ENCODE measurements around the gene C1orf167.

The C1orf167 gene

DNA sequence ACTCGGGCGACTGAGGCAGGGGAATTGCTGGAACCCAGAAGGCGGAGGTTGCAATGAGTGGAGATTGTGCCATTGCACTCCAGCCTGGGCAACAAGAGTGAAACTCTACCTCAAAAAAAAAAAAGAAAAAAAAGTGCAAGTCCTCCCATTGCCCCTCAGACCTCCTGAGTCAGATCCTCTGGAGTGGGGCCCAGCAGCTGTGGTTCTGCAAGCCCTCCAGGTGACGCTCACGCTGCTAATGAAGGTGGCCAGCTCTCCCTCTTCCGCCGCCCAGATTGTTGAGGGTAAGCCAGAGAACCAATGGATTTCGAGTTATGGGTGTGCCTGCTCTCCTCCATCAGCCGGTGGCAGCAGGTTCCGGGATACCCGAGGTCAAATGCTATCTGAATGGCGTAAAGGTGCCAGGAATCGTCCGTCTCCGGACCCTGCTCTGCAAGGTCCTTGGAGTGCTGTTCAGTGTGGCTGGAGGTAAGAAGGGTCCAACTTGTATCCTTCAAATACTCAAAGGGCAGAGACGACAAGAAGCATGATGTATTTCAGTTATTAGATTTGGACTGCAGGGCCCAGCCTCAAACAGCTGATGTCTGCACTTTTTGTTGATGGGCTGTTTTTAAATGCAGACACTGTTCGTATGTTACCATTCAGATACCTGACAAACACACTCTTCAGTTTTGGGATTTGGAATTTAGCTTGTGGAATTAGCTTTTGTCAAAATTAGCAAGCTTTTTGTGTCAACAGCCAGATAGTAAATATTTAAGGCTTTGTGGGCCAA lies 61.6 kb downstream of the C1orf167 start:
- no peaks in the 10 kb centered on the region for H3F3A ChIP-seq (ENCODE audit: insufficient read depth)
- no peaks in the 10 kb centered on the region for H3K9me3 ChIP-seq (ENCODE audit: insufficient read depth, low read length)
- no peaks in the 10 kb centered on the region for H3K9me2 ChIP-seq (replicated peaks; ENCODE audit: insufficient read depth, low read length)
- no peak for TF ChIP-seq EZH2phosphoT487 (conservative IDR thresholded peaks at IDR 0.05; ENCODE audit: low read length)
- TF ChIP-seq, protein P1, sequence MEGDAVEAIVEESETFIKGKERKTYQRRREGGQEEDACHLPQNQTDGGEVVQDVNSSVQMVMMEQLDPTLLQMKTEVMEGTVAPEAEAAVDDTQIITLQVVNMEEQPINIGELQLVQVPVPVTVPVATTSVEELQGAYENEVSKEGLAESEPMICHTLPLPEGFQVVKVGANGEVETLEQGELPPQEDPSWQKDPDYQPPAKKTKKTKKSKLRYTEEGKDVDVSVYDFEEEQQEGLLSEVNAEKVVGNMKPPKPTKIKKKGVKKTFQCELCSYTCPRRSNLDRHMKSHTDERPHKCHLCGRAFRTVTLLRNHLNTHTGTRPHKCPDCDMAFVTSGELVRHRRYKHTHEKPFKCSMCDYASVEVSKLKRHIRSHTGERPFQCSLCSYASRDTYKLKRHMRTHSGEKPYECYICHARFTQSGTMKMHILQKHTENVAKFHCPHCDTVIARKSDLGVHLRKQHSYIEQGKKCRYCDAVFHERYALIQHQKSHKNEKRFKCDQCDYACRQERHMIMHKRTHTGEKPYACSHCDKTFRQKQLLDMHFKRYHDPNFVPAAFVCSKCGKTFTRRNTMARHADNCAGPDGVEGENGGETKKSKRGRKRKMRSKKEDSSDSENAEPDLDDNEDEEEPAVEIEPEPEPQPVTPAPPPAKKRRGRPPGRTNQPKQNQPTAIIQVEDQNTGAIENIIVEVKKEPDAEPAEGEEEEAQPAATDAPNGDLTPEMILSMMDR (IDR thresholded peaks at IDR 0.05; ENCODE audit: insufficient read depth, low read length, poor library complexity, severe bottlenecking): no peak
- no peak overlapping the region for H3K27ac ChIP-seq (ENCODE audit: low read depth, low read length)
- H3K27me3 ChIP-seq (ENCODE audit: low read length): no peaks in the 10 kb centered on the region
- no peak overlapping the region for H3K4me2 ChIP-seq (ENCODE audit: low read depth, low read length, poor library complexity, severe bottlenecking)
- H2AFZ ChIP-seq (ENCODE audit: low read depth, low read length, severe bottlenecking): no peak overlapping the region
- H3K79me2 ChIP-seq (ENCODE audit: insufficient read depth, low read length): no peaks in the 10 kb centered on the region
- H3K9ac ChIP-seq (ENCODE audit: low read length): no peak overlapping the region
- no peaks in the 10 kb centered on the region for H4K20me1 ChIP-seq (ENCODE audit: low read depth, low read length)
- no peak overlapping the region for H3K4me3 ChIP-seq (ENCODE audit: insufficient read depth, low read length, poor library complexity, severe bottlenecking)
- H3K36me3 ChIP-seq (ENCODE audit: low read length): peaks cover 6% of the 10 kb centered on the region; the same call in 1 of the 2 replicates

GRCh38 chr1:11825131-11825530 lies 63.1 kb downstream of the C1orf167 start:
- Histone ChIP-seq H3F3A (ENCODE audit: insufficient read depth) (no peaks in the 10 kb centered on the region), H2AFZ (ENCODE audit: low read depth, low read length, severe bottlenecking) (no peak overlapping the region), H3K9me3 (ENCODE audit: insufficient read depth, low read length) (no peaks in the 10 kb centered on the region), H3K4me3 (ENCODE audit: insufficient read depth, low read length, poor library complexity, severe bottlenecking) (no peak overlapping the region), H3K27me3 (ENCODE audit: low read length) (no peaks in the 10 kb centered on the region), H3K36me3 (ENCODE audit: low read length) (peaks cover 3% of the 10 kb centered on the region; the same call in 1 of the 2 replicates), H3K27ac (ENCODE audit: low read depth, low read length) (no peak overlapping the region), H3K9me2 (replicated peaks; ENCODE audit: insufficient read depth, low read length) (no peaks in the 10 kb centered on the region), H4K20me1 (ENCODE audit: low read depth, low read length) (no peaks in the 10 kb centered on the region), H3K79me2 (ENCODE audit: insufficient read depth, low read length) (no peaks in the 10 kb centered on the region), H3K4me2 (ENCODE audit: low read depth, low read length, poor library complexity, severe bottlenecking) (no peak overlapping the region), H3K9ac (ENCODE audit: low read length) (no peak overlapping the region)
- no peak for TF ChIP-seq EZH2phosphoT487 (conservative IDR thresholded peaks at IDR 0.05; ENCODE audit: low read length)
- TF ChIP-seq, protein P1 (IDR thresholded peaks at IDR 0.05; ENCODE audit: insufficient read depth, low read length, poor library complexity, severe bottlenecking): no peak

DNA sequence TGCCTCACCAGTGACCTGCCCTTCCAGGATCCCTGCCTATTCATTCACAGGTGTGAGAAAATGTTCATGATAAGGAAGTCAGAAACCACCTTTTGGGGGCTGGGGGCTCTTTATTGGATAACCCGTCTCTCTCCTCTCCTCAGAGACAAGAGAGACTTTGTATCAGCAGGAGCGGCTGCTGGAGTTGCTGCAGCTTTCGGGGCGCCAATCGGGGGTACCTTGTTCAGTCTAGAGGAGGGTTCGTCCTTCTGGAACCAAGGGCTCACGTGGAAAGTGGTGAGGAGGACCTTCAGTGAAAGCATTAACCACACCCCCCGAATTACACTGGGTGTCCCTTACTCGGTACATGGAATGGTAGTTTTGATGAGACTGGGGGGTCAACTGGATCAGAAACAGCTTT lies 65.0 kb downstream of the C1orf167 start:
- H3K79me2 ChIP-seq (ENCODE audit: insufficient read depth, low read length): no peaks in the 10 kb centered on the region
- no peaks in the 10 kb centered on the region for H3K9me3 ChIP-seq (ENCODE audit: insufficient read depth, low read length)
- no peak for TF ChIP-seq EZH2phosphoT487 (conservative IDR thresholded peaks at IDR 0.05; ENCODE audit: low read length)
- TF ChIP-seq, protein P1 (IDR thresholded peaks at IDR 0.05; ENCODE audit: insufficient read depth, low read length, poor library complexity, severe bottlenecking): no peak
- H3K4me3 ChIP-seq (ENCODE audit: insufficient read depth, low read length, poor library complexity, severe bottlenecking): no peak overlapping the region
- H3K9ac ChIP-seq (ENCODE audit: low read length): no peak overlapping the region
- no peaks in the 10 kb centered on the region for H3F3A ChIP-seq (ENCODE audit: insufficient read depth)
- no peaks in the 10 kb centered on the region for H4K20me1 ChIP-seq (ENCODE audit: low read depth, low read length)
- no peak overlapping the region for H3K4me2 ChIP-seq (ENCODE audit: low read depth, low read length, poor library complexity, severe bottlenecking)
- H3K9me2 ChIP-seq (replicated peaks; ENCODE audit: insufficient read depth, low read length): no peaks in the 10 kb centered on the region
- no peaks in the 10 kb centered on the region for H3K27me3 ChIP-seq (ENCODE audit: low read length)
- H3K27ac ChIP-seq (ENCODE audit: low read depth, low read length): no peak overlapping the region
- no peak overlapping the region for H2AFZ ChIP-seq (ENCODE audit: low read depth, low read length, severe bottlenecking)
- H3K36me3 ChIP-seq (ENCODE audit: low read length): peaks cover 4% of the 10 kb centered on the region; the same call in 1 of the 2 replicates
